B cell (primary cell): ENCODE measurements around the gene IER5L. TPM values are rescaled to one million over a fixed set of nuclear protein-coding genes. Genes with fewer than 3 reads are reported as not detected.

ENCODE experiments used
- ATAC-seq: fragments of 200-7000 bp; cut with Tn5 transposase; one replicate; pipeline ENCODE4 v1.10.0; 2021; ENCODE audit warnings: low read depth, mild to moderate bottlenecking, moderate number of reproducible peaks, moderate library complexity
- CTCF ChIA-PET: fragments of 350-600 bp; sonication (Branson Sonifier 250); formaldehyde crosslinking; loops from one replicate; lab custom pipeline; 2021; ENCODE audit warnings: antibody characterized with exemption, inconsistent platforms; lab: Charles Lee
- POLR2A ChIA-PET: fragments of 350-600 bp; sonication (Branson Sonifier 250); formaldehyde crosslinking; loops from one replicate; lab custom pipeline; 2021; ENCODE audit warnings: antibody characterized with exemption; lab: Charles Lee
- DNase-seq: peaks from one replicate; pipeline ENCODE4 v3.0.0; 2013
- H2AFZ ChIP-seq: 2 replicates; pipeline ENCODE4 v1.6.1; 2012; ENCODE audit warnings: mild to moderate bottlenecking, low read depth, low read length; ENCODE audit not compliant: insufficient read depth, poor library complexity, severe bottlenecking
- H3K27ac ChIP-seq, 2 donors: 1 replicate in 1 of 2; 2 replicates in 1 of 2; pipeline ENCODE4 v1.5.1; 2012 to 2013; ENCODE audit warnings: low read length in 2 of 2, mild to moderate bottlenecking in 2 of 2, moderate library complexity in 1 of 2
- H3K27me3 ChIP-seq, 4 experiments: fragments of 200-600 bp in 1 of 4; sonication (generic) in 1 of 4; replicated peaks in 1 of 4; 1 replicate in 2 of 4; 2 replicates in 2 of 4; pipeline versions ENCODE4 v1.6.1 to v1.7.0; 2013 to 2016; ENCODE audit warnings: low read length in 3 of 4, mild to moderate bottlenecking in 2 of 4, mixed read lengths in 1 of 4, moderate library complexity in 1 of 4; ENCODE audit not compliant: insufficient read depth in 4 of 4, control insufficient read depth in 3 of 4; ENCODE audit errors: control extremely low read depth in 1 of 4
- H3K36me3 ChIP-seq, 2 experiments: replicated peaks in 1 of 2; 1 replicate in 1 of 2; 2 replicates in 1 of 2; pipeline versions ENCODE4 v1.6.1 to v1.7.1; 2013; ENCODE audit warnings: low read length in 1 of 2; ENCODE audit not compliant: insufficient read depth in 2 of 2, control insufficient read depth in 1 of 2; ENCODE audit errors: control extremely low read depth in 1 of 2, extremely low read depth in 1 of 2
- H3K4me1 ChIP-seq, 2 donors: fragments of 200-600 bp in 1 of 2; sonication (generic) in 1 of 2; 1 replicate in 1 of 2; 2 replicates in 1 of 2; pipeline versions ENCODE4 v1.5.1 to v1.6.1; 2013 to 2017; ENCODE audit warnings: low read length in 2 of 2; ENCODE audit not compliant: control insufficient read depth in 2 of 2, insufficient read depth in 2 of 2
- H3K4me2 ChIP-seq: replicated peaks from 2 replicates; pipeline ENCODE3; 2012; ENCODE audit warnings: mild to moderate bottlenecking, low read depth, low read length; ENCODE audit not compliant: poor library complexity, severe bottlenecking
- H3K4me3 ChIP-seq, 5 experiments: fragments of 200-600 bp in 1 of 5; sonication (generic) in 1 of 5; 1 replicate in 3 of 5; 2 replicates in 2 of 5; pipeline versions ENCODE4 v1.5.1 to v1.7.0; 2011 to 2016; ENCODE audit warnings: low read length in 4 of 5, mild to moderate bottlenecking in 4 of 5, low read depth in 2 of 5, control low read depth in 1 of 5, moderate library complexity in 1 of 5; ENCODE audit not compliant: insufficient read depth in 1 of 5; ENCODE audit errors: control extremely low read depth in 1 of 5, extremely low read depth in 1 of 5
- H3K79me2 ChIP-seq: fragments of 200-600 bp; sonication (generic); one replicate; pipeline ENCODE4 v1.6.0; 2016; ENCODE audit warnings: low read length; ENCODE audit not compliant: control insufficient read depth, insufficient read depth
- H3K9ac ChIP-seq: fragments of 200-600 bp; sonication (generic); 2 replicates; pipeline ENCODE4 v1.6.1; 2017; ENCODE audit warnings: mild to moderate bottlenecking, low read length, moderate library complexity
- H3K9me3 ChIP-seq, 3 donors: one replicate each; pipeline versions ENCODE4 v1.6.1 to v1.7.1; 2013; ENCODE audit warnings: low read length in 2 of 3; ENCODE audit not compliant: control insufficient read depth in 2 of 3, insufficient read depth in 1 of 3; ENCODE audit errors: control extremely low read depth in 1 of 3
- H4K20me1 ChIP-seq: 2 replicates; pipeline ENCODE4 v1.6.0; 2012; ENCODE audit warnings: mild to moderate bottlenecking, low read length; ENCODE audit not compliant: insufficient read depth, control insufficient read depth, poor library complexity, severe bottlenecking
- H3K27ac Mint-ChIP-seq: one replicate; pipeline ENCODE4 v1.8.0; 2021; ENCODE audit warnings: mixed read lengths
- H3K27me3 Mint-ChIP-seq: one replicate; pipeline ENCODE4 v1.8.0; 2021; ENCODE audit warnings: mixed read lengths
- H3K4me1 Mint-ChIP-seq: one replicate; pipeline ENCODE4 v1.8.0; 2021; ENCODE audit warnings: mixed read lengths
- H3K4me3 Mint-ChIP-seq: one replicate; pipeline ENCODE4 v1.8.0; 2021; ENCODE audit warnings: mixed read lengths
- H3K9me3 Mint-ChIP-seq: one replicate; pipeline ENCODE4 v1.8.0; 2022; ENCODE audit warnings: mixed read lengths; ENCODE audit not compliant: insufficient read depth
- EZH2 ChIP-seq: IDR thresholded peaks from 2 replicates; pipeline ENCODE4 v1.6.1; 2012; ENCODE audit warnings: borderline replicate concordance, low read depth, mild to moderate bottlenecking, moderate library complexity, low read length; ENCODE audit not compliant: insufficient read depth, poor library complexity, severe bottlenecking
- WGBS: methylation state at CpG from one replicate; pipeline ENCODE4 v1.1.5; 2013; ENCODE audit warnings: missing lambda C conversion rate; ENCODE audit not compliant: insufficient coverage; 5-methylcytosine and 5-hydroxymethylcytosine counted together
- intact Hi-C: fragments of 100-400 bp; cut with micrococcal nuclease; formaldehyde crosslinking; loops from one replicate; pipeline ENCODE4 v1.10.0; 2022
- polyA plus RNA-seq: library from polyadenylated mRNA; depleted of rRNA; stranded (reverse); fragments of >200 nt; gene quantifications from 2 replicates; pipeline ENCODE4 v1.2.3, GENCODE V29; 2012
- total RNA-seq, 2 donors: library from RNA; stranded (reverse); fragments of 120-200 nt in 1 of 2; gene quantifications; 1 replicate in 1 of 2; 2 replicates in 1 of 2; pipeline versions ENCODE4 v1.2.3 to v1.2.4, GENCODE V29; 2013 to 2022
- TF ChIP-seq, protein P1 (sequence below): fragments of 200-600 bp; IDR thresholded peaks from one replicate; pipeline ENCODE4 v1.8.0; 2022; ENCODE audit warnings: antibody characterized with exemption, mild to moderate bottlenecking

Gene IER5L
- total and polyA plus RNA-seq, 2 donors (not counting 1 experiment from before 2014, with no cell fraction given) = 1.5 to 12.9 TPM

DNA sequence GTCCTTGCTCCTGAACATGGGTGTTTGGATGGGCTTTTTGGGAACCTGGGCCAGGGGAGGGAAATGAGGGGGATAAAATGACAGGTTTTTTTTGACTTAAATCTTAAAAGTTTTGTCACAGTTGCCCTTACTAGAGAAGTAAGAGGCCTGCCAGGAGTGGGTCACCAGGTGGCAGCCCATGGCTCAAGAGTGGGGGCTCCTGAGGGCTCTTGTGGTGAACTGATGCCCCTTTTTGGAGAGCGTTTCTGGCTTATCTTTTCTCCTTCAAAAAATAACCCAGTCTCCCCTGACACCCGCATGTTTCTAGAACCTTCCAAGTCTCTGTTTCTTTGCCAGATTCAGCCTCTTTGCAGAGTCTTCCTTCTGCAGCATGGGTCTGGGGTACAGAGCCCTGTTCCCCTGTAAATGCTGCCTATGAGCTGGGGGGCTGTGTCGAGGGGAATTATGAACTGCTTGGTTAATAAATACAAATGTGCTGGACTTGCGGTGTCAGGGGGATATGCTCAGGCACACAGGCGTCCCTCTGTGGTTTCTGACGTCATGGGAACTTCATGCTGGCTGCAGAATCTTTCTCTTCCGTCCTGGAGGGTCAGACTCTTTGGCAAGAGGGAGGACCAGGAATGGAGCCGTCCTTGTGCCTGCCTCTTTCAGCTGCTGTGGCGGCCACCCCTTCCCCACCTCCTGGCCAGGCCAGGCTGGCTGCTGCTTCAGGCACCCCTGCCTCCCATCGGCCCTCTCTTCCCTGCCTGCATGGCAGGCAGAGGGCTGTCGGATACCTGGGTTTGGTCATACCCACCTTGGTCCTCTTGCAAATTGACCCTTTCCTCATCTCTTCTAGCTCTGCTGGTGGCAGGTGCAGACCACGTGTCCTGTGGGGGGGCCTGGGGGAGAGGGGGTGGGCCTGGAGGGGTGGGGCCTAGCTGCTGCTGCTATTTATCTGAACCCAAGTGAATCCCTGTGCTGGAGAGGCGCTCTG is 36.7 kb downstream of the IER5L start:
- Histone ChIP-seq H2AFZ (peak overlapping the region; percentile 79), H3K79me2 (peaks cover 35% of the 10 kb centered on the region), H4K20me1 (peaks cover 8% of the 10 kb centered on the region), H3K4me2 (peak overlapping the region; percentile 94), H3K4me1 (peaks cover 43 to 50% of the 10 kb centered on the region in 2 donors), H3K36me3 (peaks cover 0 to 55% of the 10 kb centered on the region in 2 experiments), H3K9me3 (no peaks in the 10 kb centered on the region), H3K4me3 (peak overlapping the region in 2 of 5 experiments; percentile 1 to 10), H3K27me3 (no peaks in the 10 kb centered on the region), H3K9ac (peak overlapping the region; percentile 32), H3K27ac (peak overlapping the region; percentile 97 to 100)
- WGBS = 23% methylated on average over 11 of the region's 13 CpGs
- Mint-ChIP-seq H3K9me3 (no peaks in the 10 kb centered on the region), H3K27ac (peak overlapping the region; percentile 94), H3K4me3 (peak overlapping the region; percentile 90), H3K4me1 (peaks cover 47% of the 10 kb centered on the region), H3K27me3 (no peaks in the 10 kb centered on the region)
- DNase-seq = peak; percentile 44
- ATAC-seq = peak; percentile 28
- POLR2A ChIA-PET = interaction anchor here (0.6 to 2.6 kb wide), 7 partner anchors 10 to 484 kb away, joined by 3 to 22 read pairs (median 7); partner anchors contain the start of gene NTMT1
- intact Hi-C loops = loop anchor here (2.0 kb wide), 4 partner anchors 33 to 747 kb away; no protein-coding TSS in a partner anchor
- CTCF ChIA-PET = interaction anchor here (1.2 to 18.9 kb wide), 20 partner anchors 8 to 596 kb away, joined by 3 to 382 read pairs (median 5); partner anchors contain the start of genes C9orf50, IER5L and NTMT1
- no peak for TF ChIP-seq EZH2
- TF ChIP-seq, protein P1, sequence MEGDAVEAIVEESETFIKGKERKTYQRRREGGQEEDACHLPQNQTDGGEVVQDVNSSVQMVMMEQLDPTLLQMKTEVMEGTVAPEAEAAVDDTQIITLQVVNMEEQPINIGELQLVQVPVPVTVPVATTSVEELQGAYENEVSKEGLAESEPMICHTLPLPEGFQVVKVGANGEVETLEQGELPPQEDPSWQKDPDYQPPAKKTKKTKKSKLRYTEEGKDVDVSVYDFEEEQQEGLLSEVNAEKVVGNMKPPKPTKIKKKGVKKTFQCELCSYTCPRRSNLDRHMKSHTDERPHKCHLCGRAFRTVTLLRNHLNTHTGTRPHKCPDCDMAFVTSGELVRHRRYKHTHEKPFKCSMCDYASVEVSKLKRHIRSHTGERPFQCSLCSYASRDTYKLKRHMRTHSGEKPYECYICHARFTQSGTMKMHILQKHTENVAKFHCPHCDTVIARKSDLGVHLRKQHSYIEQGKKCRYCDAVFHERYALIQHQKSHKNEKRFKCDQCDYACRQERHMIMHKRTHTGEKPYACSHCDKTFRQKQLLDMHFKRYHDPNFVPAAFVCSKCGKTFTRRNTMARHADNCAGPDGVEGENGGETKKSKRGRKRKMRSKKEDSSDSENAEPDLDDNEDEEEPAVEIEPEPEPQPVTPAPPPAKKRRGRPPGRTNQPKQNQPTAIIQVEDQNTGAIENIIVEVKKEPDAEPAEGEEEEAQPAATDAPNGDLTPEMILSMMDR = no peak
